Osteoblast (primary cell): ENCODE data around the gene ADGRV1. TPM values are rescaled to one million over a fixed set of nuclear protein-coding genes. Genes with fewer than 3 reads are reported as not detected.

Experiments
- DNase-seq: peaks from one replicate; pipeline ENCODE4 v3.0.0; 2011; ENCODE audit warnings: low spot score, mixed read lengths; ENCODE audit not compliant: insufficient read length; ENCODE audit errors: missing footprints
- H2AFZ ChIP-seq: 2 replicates; pipeline ENCODE4 v1.6.0; 2011; ENCODE audit warnings: mild to moderate bottlenecking, low read length
- H3K27ac ChIP-seq: 2 replicates; pipeline ENCODE4 v1.5.1; 2011; ENCODE audit warnings: mild to moderate bottlenecking, low read depth, low read length, moderate library complexity
- H3K27me3 ChIP-seq: 2 replicates; pipeline ENCODE4 v1.6.0; 2012; ENCODE audit warnings: mild to moderate bottlenecking, control low read depth, inconsistent platforms, low read length, moderate library complexity; ENCODE audit not compliant: insufficient read depth
- H3K36me3 ChIP-seq: 2 replicates; pipeline ENCODE4 v1.5.1; 2011; ENCODE audit warnings: mild to moderate bottlenecking, low read length, control low read depth, moderate library complexity; ENCODE audit not compliant: insufficient read depth
- H3K4me1 ChIP-seq: 2 replicates; pipeline ENCODE4 v1.5.1; 2011; ENCODE audit warnings: mild to moderate bottlenecking, low read length, control low read depth, moderate library complexity; ENCODE audit not compliant: insufficient read depth
- H3K4me2 ChIP-seq: 2 replicates; pipeline ENCODE4 v1.6.0; 2011; ENCODE audit warnings: mild to moderate bottlenecking, low read length; ENCODE audit not compliant: insufficient read depth
- H3K4me3 ChIP-seq: fragments of 200-600 bp; sonication (generic); 3 replicates; pipeline ENCODE4 v1.5.1; 2012; ENCODE audit warnings: mild to moderate bottlenecking, low read length, inconsistent platforms; ENCODE audit not compliant: insufficient read depth
- H3K79me2 ChIP-seq: 2 replicates; pipeline ENCODE4 v1.6.0; 2012; ENCODE audit warnings: mild to moderate bottlenecking, low read length, control low read depth, inconsistent platforms; ENCODE audit not compliant: insufficient read depth
- H3K9me3 ChIP-seq: 2 replicates; pipeline ENCODE4 v1.5.1; 2011; ENCODE audit warnings: low read depth, low read length, control low read depth
- H4K20me1 ChIP-seq: 2 replicates; pipeline ENCODE4 v1.6.0; 2012; ENCODE audit warnings: mild to moderate bottlenecking, low read length, control low read depth; ENCODE audit not compliant: insufficient read depth
- CTCF ChIP-seq: IDR thresholded peaks from 2 replicates; pipeline ENCODE4 v1.5.1; 2011; ENCODE audit warnings: mild to moderate bottlenecking, low read depth, low read length, moderate library complexity; ENCODE audit errors: extremely low read depth
- total RNA-seq: library from RNA; depleted of rRNA; stranded (reverse); fragments of >200 nt; gene quantifications from 2 replicates; pipeline ENCODE4 v1.2.3, GENCODE V29; 2012

ADGRV1 gene
- total RNA-seq, 1 donor: under 0.01 TPM

- Histone ChIP-seq H3K4me2 (no peak overlapping the region), H3K27ac (no peak overlapping the region), H2AFZ (no peak overlapping the region), H3K9me3 (no peaks in the 10 kb centered on the region), H3K4me1 (no peaks in the 10 kb centered on the region), H3K27me3 (no peaks in the 10 kb centered on the region), H3K36me3 (no peaks in the 10 kb centered on the region), H3K79me2 (no peaks in the 10 kb centered on the region), H4K20me1 (no peaks in the 10 kb centered on the region), H3K4me3 (no peak overlapping the region)
- no peak for DNase-seq
- TF ChIP-seq CTCF: no peak
These were observed 400.7 kb downstream of the ADGRV1 start for GRCh38 chr5:90959262-90959661.

- Histone ChIP-seq H3K4me3 (no peak overlapping the region), H3K9me3 (no peaks in the 10 kb centered on the region), H3K4me1 (no peaks in the 10 kb centered on the region), H3K79me2 (no peaks in the 10 kb centered on the region), H3K27me3 (no peaks in the 10 kb centered on the region), H4K20me1 (no peaks in the 10 kb centered on the region), H2AFZ (no peak overlapping the region), H3K27ac (no peak overlapping the region), H3K36me3 (no peaks in the 10 kb centered on the region), H3K4me2 (no peak overlapping the region)
- DNase-seq: no peak
- TF ChIP-seq CTCF: no peak
These were observed 403.9 kb downstream of the ADGRV1 start for GRCh38 chr5:90962481-90962880.

GRCh38 chr5:90965110-90965685 lies 406.6 kb downstream of the ADGRV1 start:
- H3K36me3 ChIP-seq: no peaks in the 10 kb centered on the region
- TF ChIP-seq CTCF: no peak
- no peaks in the 10 kb centered on the region for H3K27me3 ChIP-seq
- no peaks in the 10 kb centered on the region for H4K20me1 ChIP-seq
- no peak overlapping the region for H3K4me3 ChIP-seq
- H3K4me1 ChIP-seq: no peaks in the 10 kb centered on the region
- H3K79me2 ChIP-seq: no peaks in the 10 kb centered on the region
- no peak overlapping the region for H2AFZ ChIP-seq
- H3K9me3 ChIP-seq: no peaks in the 10 kb centered on the region
- H3K4me2 ChIP-seq: no peak overlapping the region
- DNase-seq: no peak
- no peak overlapping the region for H3K27ac ChIP-seq

GRCh38 chr5:90967443-90967842 lies 408.8 kb downstream of the ADGRV1 start:
- no peak for TF ChIP-seq CTCF
- DNase-seq: no peak
- H3K4me2 ChIP-seq: no peak overlapping the region

More at GRCh38 chr5:90967443-90967842, 408.8 kb downstream of the ADGRV1 start:
- Histone ChIP-seq H4K20me1 (no peaks in the 10 kb centered on the region), H3K4me3 (no peak overlapping the region), H3K27me3 (no peaks in the 10 kb centered on the region), H2AFZ (no peak overlapping the region), H3K79me2 (no peaks in the 10 kb centered on the region), H3K9me3 (no peaks in the 10 kb centered on the region), H3K36me3 (no peaks in the 10 kb centered on the region), H3K4me1 (no peaks in the 10 kb centered on the region), H3K27ac (no peak overlapping the region)
